H1 (cell line): ENCODE results near the gene PJA1. TPM values are rescaled to one million over a fixed set of nuclear protein-coding genes. Genes with fewer than 3 reads are reported as not detected.

ENCODE experiments used
- CHD7 ChIP-seq: fragments of 300-600 bp; sonication (generic); IDR thresholded peaks from 2 replicates; pipeline ENCODE4 v1.7.1; 2012; ENCODE audit warnings: low read length, moderate library complexity, mild to moderate bottlenecking, inconsistent platforms; ENCODE audit not compliant: insufficient replicate concordance
- GABPA ChIP-seq: IDR thresholded peaks from 2 replicates; pipeline ENCODE4 v1.6.1; 2011; ENCODE audit warnings: mild to moderate bottlenecking, low read length, moderate library complexity, borderline replicate concordance; ENCODE audit not compliant: insufficient read depth
- JUN ChIP-seq: IDR thresholded peaks from 2 replicates; pipeline ENCODE4 v1.6.1; 2011; ENCODE audit warnings: low read depth, mild to moderate bottlenecking, improper control_type of control experiment, low read length
- RNF2 ChIP-seq: fragments of 200-900, 300-1000 bp; sonication (generic); IDR thresholded peaks from 2 replicates; pipeline ENCODE4 v1.7.1; 2016; ENCODE audit warnings: borderline replicate concordance, low read depth, mild to moderate bottlenecking, antibody characterized with exemption, low read length; ENCODE audit not compliant: poor library complexity, severe bottlenecking; ENCODE audit errors: missing control alignments
- polyA plus RNA-seq, 7 experiments: library from polyadenylated mRNA; depleted of rRNA in 3 of 7; stranded (reverse) in 5 of 7; unstranded in 2 of 7; fragments of >200 nt in 5 of 7; fragments of 200-250 nt in 2 of 7; gene quantifications; 1 replicate in 5 of 7; 2 replicates in 1 of 7; 4 replicates in 1 of 7; pipeline versions ENCODE4 v1.2.1 to v1.2.3, GENCODE V29; 2011 to 2013; ENCODE audit warnings: missing spikeins in 2 of 7, mixed read lengths in 2 of 7
- total RNA-seq: library from RNA; stranded (reverse); fragmentation: NEBNext Ultra II Directional; extraction: Animal tissue kit (Norgen Biotek cat#: 25700); gene quantifications from 2 replicates; pipeline ENCODE4 v1.2.1, GENCODE V29; 2021

Gene PJA1
- total and polyA plus RNA-seq, 2 of the 8 experiments (the other 6 are each of a cell fraction or from before 2014, with no cell fraction given): 25.7 to 37.0 TPM

DNA sequence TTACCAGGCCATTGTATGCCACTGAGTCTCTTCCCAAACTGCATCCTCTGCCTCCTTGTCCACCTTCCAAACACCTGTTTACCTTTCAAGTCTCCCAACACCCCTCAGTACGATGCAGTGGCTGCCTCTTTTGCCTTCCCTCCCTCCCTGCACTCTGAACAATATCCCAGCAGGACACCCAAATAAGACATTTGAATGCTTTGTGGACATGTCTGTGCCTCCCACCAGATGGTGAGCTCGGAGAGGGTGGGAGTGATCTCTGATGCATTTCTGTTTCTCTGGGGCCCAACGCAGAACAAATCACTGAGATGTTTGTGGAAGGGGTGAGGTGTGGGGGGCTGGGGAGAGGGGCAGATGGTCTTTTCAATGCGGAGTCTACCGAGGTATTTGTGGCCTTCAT lies 33.4 kb downstream of the PJA1 start (continued):
- TF ChIP-seq CHD7 (no peak), JUN (no peak), RNF2 (no peak), GABPA (no peak)
- TF ChIP-seq, all 59 proteins: peak for 0
